KMS-11 (cell line): ENCODE results near the gene DUSP8.
"Not testable (repeated sequence)": the region's sequence is repeated elsewhere in the genome, so short reads cannot be mapped to it uniquely, and the experiment has no call there.

ENCODE experiments used
- H2AFZ ChIP-seq: fragments of 200-600 bp; sonication (generic); 2 replicates; pipeline ENCODE4 v1.6.1; 2016; ENCODE audit warnings: antibody characterized with exemption, mixed run types, low read depth
- H3K27ac ChIP-seq: fragments of 200-600 bp; sonication (generic); 2 replicates; pipeline ENCODE4 v1.6.1; 2016; ENCODE audit warnings: mild to moderate bottlenecking, mixed run types
- H3K27me3 ChIP-seq: fragments of 200-600 bp; sonication (generic); 2 replicates; pipeline ENCODE4 v1.6.1; 2017; ENCODE audit warnings: mild to moderate bottlenecking, low read depth, mixed run types, moderate library complexity; ENCODE audit not compliant: insufficient read depth
- H3K36me3 ChIP-seq: fragments of 200-600 bp; sonication (generic); 2 replicates; pipeline ENCODE4 v1.6.1; 2017; ENCODE audit warnings: mild to moderate bottlenecking, mixed run types; ENCODE audit not compliant: insufficient read depth
- H3K4me1 ChIP-seq: fragments of 200-600 bp; sonication (generic); 2 replicates; pipeline ENCODE4 v1.6.1; 2016; ENCODE audit warnings: mild to moderate bottlenecking, low read depth, mixed run types; ENCODE audit not compliant: poor library complexity, severe bottlenecking
- H3K4me2 ChIP-seq: fragments of 200-600 bp; sonication (generic); 2 replicates; pipeline ENCODE4 v1.7.0; 2016; ENCODE audit warnings: mild to moderate bottlenecking, mixed run types
- H3K4me3 ChIP-seq: fragments of 200-600 bp; sonication (generic); IDR thresholded peaks from 2 replicates; pipeline ENCODE4 v1.6.1; 2017; ENCODE audit warnings: low read depth, low read length, mixed read lengths; ENCODE audit not compliant: insufficient read depth
- H3K79me2 ChIP-seq: fragments of 200-600 bp; sonication (generic); 2 replicates; pipeline ENCODE4 v1.6.1; 2016; ENCODE audit warnings: low read depth, mixed run types; ENCODE audit not compliant: insufficient read depth
- H3K9ac ChIP-seq: fragments of 200-600 bp; sonication (generic); 2 replicates; pipeline ENCODE4 v1.6.1; 2016; ENCODE audit warnings: mild to moderate bottlenecking, mixed run types
- H4K20me1 ChIP-seq: fragments of 200-600 bp; sonication (generic); 2 replicates; pipeline ENCODE4 v1.6.1; 2016; ENCODE audit warnings: mild to moderate bottlenecking, mixed run types; ENCODE audit not compliant: insufficient read depth
- TF ChIP-seq, protein P1 (sequence below): fragments of 200-600 bp; sonication (generic); conservative IDR thresholded peaks from 2 replicates; pipeline ENCODE4 v1.6.1; 2017; ENCODE audit warnings: low read depth, mild to moderate bottlenecking, antibody characterized with exemption, low read length, moderate library complexity, mixed read lengths

Gene DUSP8

GRCh38 chr11:1581976-1582375, 9.9 kb upstream of the DUSP8 start:
- Histone ChIP-seq H3K27ac (no peak overlapping the region), H3K36me3 (no peaks in the 10 kb centered on the region), H3K79me2 (no peaks in the 10 kb centered on the region), H3K4me3 (no peak overlapping the region), H4K20me1 (no peaks in the 10 kb centered on the region), H3K4me2 (no peak overlapping the region), H3K4me1 (no peaks in the 10 kb centered on the region), H3K27me3 (peaks cover 71% of the 10 kb centered on the region), H3K9ac (no peak overlapping the region), H2AFZ (no peak overlapping the region)
- TF ChIP-seq, protein P1, sequence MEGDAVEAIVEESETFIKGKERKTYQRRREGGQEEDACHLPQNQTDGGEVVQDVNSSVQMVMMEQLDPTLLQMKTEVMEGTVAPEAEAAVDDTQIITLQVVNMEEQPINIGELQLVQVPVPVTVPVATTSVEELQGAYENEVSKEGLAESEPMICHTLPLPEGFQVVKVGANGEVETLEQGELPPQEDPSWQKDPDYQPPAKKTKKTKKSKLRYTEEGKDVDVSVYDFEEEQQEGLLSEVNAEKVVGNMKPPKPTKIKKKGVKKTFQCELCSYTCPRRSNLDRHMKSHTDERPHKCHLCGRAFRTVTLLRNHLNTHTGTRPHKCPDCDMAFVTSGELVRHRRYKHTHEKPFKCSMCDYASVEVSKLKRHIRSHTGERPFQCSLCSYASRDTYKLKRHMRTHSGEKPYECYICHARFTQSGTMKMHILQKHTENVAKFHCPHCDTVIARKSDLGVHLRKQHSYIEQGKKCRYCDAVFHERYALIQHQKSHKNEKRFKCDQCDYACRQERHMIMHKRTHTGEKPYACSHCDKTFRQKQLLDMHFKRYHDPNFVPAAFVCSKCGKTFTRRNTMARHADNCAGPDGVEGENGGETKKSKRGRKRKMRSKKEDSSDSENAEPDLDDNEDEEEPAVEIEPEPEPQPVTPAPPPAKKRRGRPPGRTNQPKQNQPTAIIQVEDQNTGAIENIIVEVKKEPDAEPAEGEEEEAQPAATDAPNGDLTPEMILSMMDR = no peak

DNA sequence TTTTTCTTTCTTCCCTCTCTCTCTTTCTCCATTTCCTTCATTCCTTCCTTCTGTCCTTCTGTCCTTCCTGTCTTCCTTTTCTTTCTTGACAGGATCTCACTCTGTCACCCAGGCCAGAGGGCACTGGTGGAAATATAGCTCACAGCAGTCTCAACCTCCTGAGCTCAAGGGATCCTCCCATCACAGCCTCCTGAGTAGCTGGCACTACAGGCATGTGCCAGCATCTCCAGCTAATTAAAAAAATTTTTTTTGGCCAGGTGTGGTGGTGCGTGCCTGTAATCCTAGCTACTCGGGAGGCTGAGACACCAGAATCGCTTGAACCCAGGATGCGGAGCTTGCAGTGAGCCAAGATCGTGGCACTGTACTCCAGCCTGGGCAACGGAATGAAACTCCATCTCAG, 4.8 kb upstream of the DUSP8 start:
- Histone ChIP-seq H3K36me3 (no peaks in the 10 kb centered on the region), H4K20me1 (no peaks in the 10 kb centered on the region), H3K79me2 (no peaks in the 10 kb centered on the region), H3K27ac (no peak overlapping the region), H2AFZ (no peak overlapping the region), H3K27me3 (peaks cover 75% of the 10 kb centered on the region), H3K4me2 (no peak overlapping the region), H3K9ac (no peak overlapping the region), H3K4me3 (no peak overlapping the region), H3K4me1 (no peaks in the 10 kb centered on the region)
- TF ChIP-seq, protein P1 = no peak

DNA sequence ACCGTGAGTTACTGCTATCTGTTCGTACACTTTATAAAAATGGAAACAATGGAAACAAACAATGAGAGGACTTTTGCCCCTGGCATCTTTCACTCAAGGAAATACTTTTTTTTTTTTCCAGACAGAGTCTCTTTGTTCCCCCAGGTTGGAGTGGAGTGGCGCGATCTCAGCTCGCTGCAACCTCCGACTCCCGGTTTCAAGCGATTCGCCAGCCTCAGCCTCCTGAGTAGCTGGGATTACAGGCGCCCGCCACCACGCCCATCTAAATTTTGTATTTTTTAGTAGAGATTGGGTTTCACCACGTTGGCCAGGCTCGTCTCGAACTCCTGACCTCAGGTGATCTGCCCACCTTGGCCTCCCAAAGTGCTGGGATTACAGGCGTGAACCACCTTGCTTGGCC, 3.7 kb upstream of the DUSP8 start:
- not testable (repeated sequence) for H3K36me3 ChIP-seq, H3K27ac ChIP-seq, H3K4me2 ChIP-seq, H4K20me1 ChIP-seq, H2AFZ ChIP-seq, H3K9ac ChIP-seq, H3K4me1 ChIP-seq, H3K79me2 ChIP-seq, H3K4me3 ChIP-seq
- H3K27me3 ChIP-seq = peaks cover 74% of the 10 kb centered on the region

- peaks cover 73% of the 10 kb centered on the region for H3K27me3 ChIP-seq
- no peak overlapping the region for H3K4me2 ChIP-seq
- no peak overlapping the region for H3K9ac ChIP-seq
- no peaks in the 10 kb centered on the region for H3K79me2 ChIP-seq
- H3K4me1 ChIP-seq = no peaks in the 10 kb centered on the region
- no peak overlapping the region for H3K4me3 ChIP-seq
- no peaks in the 10 kb centered on the region for H4K20me1 ChIP-seq
- H3K27ac ChIP-seq = no peak overlapping the region
- H2AFZ ChIP-seq = no peak overlapping the region
- TF ChIP-seq, protein P1 = no peak; the same call in 1 of the 2 replicates
- no peaks in the 10 kb centered on the region for H3K36me3 ChIP-seq
These were observed 2.8 kb upstream of the DUSP8 start for GRCh38 chr11:1574933-1575242.

- no peak overlapping the region for H3K4me3 ChIP-seq
- H3K4me2 ChIP-seq = peak overlapping the region; percentile 74
- no peaks in the 10 kb centered on the region for H3K79me2 ChIP-seq
- no peaks in the 10 kb centered on the region for H3K4me1 ChIP-seq
- H3K36me3 ChIP-seq = no peaks in the 10 kb centered on the region
- H3K9ac ChIP-seq = no peak overlapping the region
- H3K27me3 ChIP-seq = peaks cover 68% of the 10 kb centered on the region
- TF ChIP-seq, protein P1 = peak; percentile 56; the same call in 1 of the 2 replicates
- H2AFZ ChIP-seq = peak overlapping the region; percentile 73
- no peak overlapping the region for H3K27ac ChIP-seq
- no peaks in the 10 kb centered on the region for H4K20me1 ChIP-seq
These were observed 2.3 kb upstream of the DUSP8 start for GRCh38 chr11:1574238-1574932.
